ENCODE measurements around the gene CST4.
"Not testable (repeated sequence)": the region's sequence is repeated elsewhere in the genome, so short reads cannot be mapped to it uniquely, and the experiment has no call there.

The CST4 gene

GRCh38 chr20:23640671-23641667 lies 47.9 kb downstream of the CST4 start:
- no peak for DNase-seq (ENCODE audit: low read depth)

- no peak for DNase-seq (ENCODE audit: low read depth)
These were observed 48.7 kb downstream of the CST4 start for GRCh38 chr20:23640018-23640601.

GRCh38 chr20:23639490-23639958 lies 49.3 kb downstream of the CST4 start:
- no peak for DNase-seq (ENCODE audit: low read depth)

- DNase-seq (ENCODE audit: low read depth): no peak
These were observed 50.5 kb downstream of the CST4 start for GRCh38 chr20:23638309-23638708.

DNA sequence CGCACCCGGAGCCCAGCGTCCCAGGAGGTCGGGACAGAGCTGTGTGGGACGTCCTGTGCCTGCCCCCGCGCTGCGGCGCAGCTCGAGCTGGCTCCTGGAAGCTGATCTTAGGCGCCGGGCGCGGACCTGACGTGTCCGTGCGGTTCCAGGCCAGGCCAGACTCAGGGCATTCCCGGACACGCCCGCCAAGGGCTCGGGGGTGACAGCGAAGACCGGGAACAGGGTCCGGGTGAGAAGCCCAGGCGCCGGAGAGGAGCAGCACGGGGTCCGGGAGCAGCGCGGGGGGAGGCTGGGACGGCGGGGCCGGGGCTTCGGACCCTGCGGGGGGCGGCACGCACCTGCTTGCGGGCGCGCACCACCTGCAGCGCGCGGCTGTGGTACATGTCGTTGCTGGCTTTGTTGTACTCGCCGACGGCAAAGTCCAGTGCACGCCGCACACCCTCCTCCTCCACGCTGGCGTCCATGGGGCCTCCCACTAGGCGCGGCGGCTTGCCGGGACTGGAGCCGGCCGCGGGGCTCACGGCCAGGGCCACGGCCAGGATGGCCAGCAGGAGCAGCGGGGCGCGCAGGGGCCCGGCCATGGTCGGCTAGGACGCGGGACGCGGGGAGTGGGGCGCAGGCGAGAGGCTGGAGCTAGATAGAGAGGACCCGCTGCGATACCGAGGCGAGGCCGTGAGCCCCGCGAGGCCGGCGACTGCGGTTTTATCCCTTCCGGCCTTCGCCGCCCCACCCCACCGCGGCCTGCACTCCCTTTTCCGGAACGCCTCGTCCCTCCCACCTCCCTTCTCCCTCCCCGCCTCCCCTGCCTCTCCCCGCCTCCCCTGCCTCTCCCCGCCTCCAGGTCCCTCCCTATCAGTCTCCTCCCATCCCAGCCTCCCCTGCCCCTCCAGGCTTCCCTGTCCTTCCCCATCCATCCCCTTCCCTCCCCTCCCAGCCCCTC lies 51.3 kb downstream of the CST4 start, which contains the start of gene CST3:
TSS of gene CST3 (minus strand) at position 674 of the 940 bp plus-strand sequence. CDS start at position 581, 93 bp downstream.
- peak; percentile 36 for DNase-seq (ENCODE audit: low read depth)

DNA sequence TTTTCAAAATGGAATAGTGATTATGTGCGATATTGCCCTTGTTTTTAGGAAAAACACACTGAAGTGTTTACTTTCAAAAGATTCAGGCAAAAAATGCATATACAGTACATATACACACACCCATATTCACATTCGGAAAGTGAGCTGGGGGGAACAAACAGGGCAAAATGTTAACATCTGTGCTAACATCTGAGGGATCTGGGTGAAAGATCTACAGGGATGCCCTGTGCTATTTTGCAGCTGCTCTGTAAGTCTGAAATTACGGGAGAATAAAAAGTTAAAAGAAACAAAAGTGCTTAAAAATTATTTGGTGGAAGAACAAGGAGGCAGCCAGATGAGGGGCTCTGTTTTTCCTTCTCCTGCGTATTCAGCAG lies 51.9 kb downstream of the CST4 start:
- DNase-seq (ENCODE audit: low read depth): no peak

DNA sequence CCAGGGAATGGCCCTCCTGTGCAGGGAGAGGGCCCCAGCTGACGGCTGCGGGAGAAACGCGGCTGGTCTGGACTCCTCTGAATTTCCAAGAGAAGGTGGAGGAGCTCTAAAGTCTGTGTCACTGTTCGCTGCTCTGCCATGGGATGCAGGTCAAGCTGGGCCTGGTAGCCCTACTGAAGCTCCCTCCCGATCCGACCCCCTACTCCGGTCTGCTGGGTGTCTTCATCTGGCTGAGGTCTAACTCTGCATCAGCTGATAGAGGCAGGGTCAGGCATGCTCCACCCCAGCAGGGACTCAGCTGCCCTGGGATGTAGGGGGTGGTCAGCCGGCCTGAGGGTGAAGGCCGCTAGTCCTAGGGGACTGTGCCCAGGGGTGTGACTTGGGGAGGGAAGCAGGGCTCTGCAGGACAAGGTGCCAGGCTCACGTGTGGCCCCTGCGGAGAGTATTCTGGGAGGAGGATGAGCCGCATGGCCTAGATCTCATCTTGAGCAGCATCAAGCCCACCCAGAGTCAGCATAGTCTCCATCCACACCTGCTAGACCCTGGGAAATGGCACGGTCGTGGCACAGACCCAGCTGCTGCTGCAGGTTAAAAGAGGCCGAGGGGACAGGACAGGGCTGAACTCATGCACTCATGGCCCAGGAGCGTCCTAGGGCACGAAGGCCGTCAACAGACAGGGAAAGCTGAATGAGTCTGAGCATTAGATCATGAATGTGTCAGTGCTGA lies 52.5 kb downstream of the CST4 start:
- DNase-seq (ENCODE audit: low read depth): no peak

GRCh38 chr20:23635768-23636090 lies 53.1 kb downstream of the CST4 start:
- DNase-seq (ENCODE audit: low read depth): not testable (repeated sequence)
